SU-DHL-6 (cell line): ENCODE measurements around the gene PIGS.
A peak's percentile ranks its signal among the peaks of the same experiment; 100 is the strongest.

Source experiments
- H2AFZ ChIP-seq: fragments of 200-600 bp; sonication (generic); 2 replicates; pipeline ENCODE4 v1.6.1; 2014; ENCODE audit warnings: low read depth, mild to moderate bottlenecking, moderate library complexity, mixed read lengths, antibody characterized with exemption, low read length; ENCODE audit not compliant: severe bottlenecking
- H3F3A ChIP-seq: fragments of 200-600 bp; shearing (Covaris generic); 2 replicates; pipeline ENCODE4 v1.6.0; 2016; ENCODE audit warnings: antibody characterized with exemption, mild to moderate bottlenecking; ENCODE audit not compliant: insufficient read depth
- H3K27ac ChIP-seq: fragments of 200-600 bp; sonication (generic); 2 replicates; pipeline ENCODE4 v1.5.1; 2016; ENCODE audit warnings: low read depth, mild to moderate bottlenecking, low read length, moderate library complexity, mixed read lengths
- H3K27me3 ChIP-seq: fragments of 200-600 bp; sonication (generic), shearing (Covaris generic); 2 replicates; pipeline ENCODE4 v1.6.0; 2014; ENCODE audit warnings: mild to moderate bottlenecking, low read length
- H3K36me3 ChIP-seq: fragments of 200-600 bp; sonication (generic); 2 replicates; pipeline ENCODE4 v1.6.1; 2014; ENCODE audit warnings: mild to moderate bottlenecking, low read length, mixed read lengths
- H3K4me2 ChIP-seq: fragments of 300-600, 200-600 bp; shearing (Covaris generic), sonication (generic); 2 replicates; pipeline ENCODE4 v1.6.0; 2014; ENCODE audit warnings: low read length, low read depth, mild to moderate bottlenecking; ENCODE audit not compliant: poor library complexity, severe bottlenecking
- H3K4me3 ChIP-seq: fragments of 200-600 bp; sonication (generic); 2 replicates; pipeline ENCODE4 v1.5.1; 2014; ENCODE audit warnings: antibody characterized with exemption, low read length, mild to moderate bottlenecking, mixed read lengths; ENCODE audit not compliant: insufficient read depth, poor library complexity, severe bottlenecking
- H3K79me2 ChIP-seq: fragments of 200-600 bp; sonication (generic); 2 replicates; pipeline ENCODE4 v1.6.1; 2014; ENCODE audit warnings: mild to moderate bottlenecking, low read length, moderate library complexity; ENCODE audit not compliant: insufficient read depth
- H3K9ac ChIP-seq: fragments of 200-600 bp; sonication (generic); 2 replicates; pipeline ENCODE4 v1.7.0; 2014; ENCODE audit warnings: mild to moderate bottlenecking, low read length
- H3K9me2 ChIP-seq: fragments of 200-600 bp; sonication (generic); replicated peaks from 2 replicates; pipeline ENCODE4 v1.6.1; 2014; ENCODE audit warnings: low read length; ENCODE audit not compliant: insufficient read depth
- H3K9me3 ChIP-seq: fragments of 200-600 bp; sonication (generic); 2 replicates; pipeline ENCODE4 v1.6.1; 2014; ENCODE audit warnings: low read length, mixed read lengths; ENCODE audit not compliant: insufficient read depth
- H4K20me1 ChIP-seq: fragments of 200-600 bp; sonication (generic); 2 replicates; pipeline ENCODE4 v1.6.1; 2014; ENCODE audit warnings: low read depth, mild to moderate bottlenecking, antibody characterized with exemption, low read length, moderate library complexity, mixed read lengths
- EZH2phosphoT487 ChIP-seq: fragments of 200-600 bp; sonication (generic), shearing (Covaris generic); conservative IDR thresholded peaks from 2 replicates; pipeline ENCODE4 v1.6.1; 2018; ENCODE audit warnings: mild to moderate bottlenecking, antibody characterized with exemption, low read length, moderate library complexity, mixed read lengths
- TF ChIP-seq, protein P1 (sequence below): fragments of 200-600 bp; sonication (generic); IDR thresholded peaks from one replicate; pipeline ENCODE4 v1.5.1; 2017; ENCODE audit warnings: antibody characterized with exemption, mild to moderate bottlenecking, low read length, moderate library complexity; ENCODE audit not compliant: insufficient read depth, poor library complexity, severe bottlenecking

Gene PIGS

DNA sequence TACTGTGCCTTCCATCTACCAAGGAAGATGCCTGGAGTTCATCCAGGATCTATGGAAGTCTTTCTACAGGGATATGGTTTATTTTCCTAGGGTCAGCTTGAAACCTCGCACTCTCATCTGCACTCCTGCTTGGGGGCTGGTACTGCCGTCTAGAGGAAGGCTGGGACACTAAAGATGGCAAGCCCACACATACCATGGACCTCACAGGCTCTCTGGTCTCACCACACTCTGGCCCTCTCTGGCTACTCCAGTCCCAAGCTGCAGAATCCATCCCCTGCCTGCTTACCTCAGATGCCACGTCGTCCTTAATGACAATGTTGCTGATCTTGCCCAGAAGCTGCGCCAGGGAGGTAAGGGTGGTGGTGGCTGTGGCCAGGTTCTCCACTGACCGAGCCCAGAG, 16.8 kb downstream of the PIGS start:
- H3K36me3 ChIP-seq, result no peaks in the 10 kb centered on the region
- TF ChIP-seq, protein P1, sequence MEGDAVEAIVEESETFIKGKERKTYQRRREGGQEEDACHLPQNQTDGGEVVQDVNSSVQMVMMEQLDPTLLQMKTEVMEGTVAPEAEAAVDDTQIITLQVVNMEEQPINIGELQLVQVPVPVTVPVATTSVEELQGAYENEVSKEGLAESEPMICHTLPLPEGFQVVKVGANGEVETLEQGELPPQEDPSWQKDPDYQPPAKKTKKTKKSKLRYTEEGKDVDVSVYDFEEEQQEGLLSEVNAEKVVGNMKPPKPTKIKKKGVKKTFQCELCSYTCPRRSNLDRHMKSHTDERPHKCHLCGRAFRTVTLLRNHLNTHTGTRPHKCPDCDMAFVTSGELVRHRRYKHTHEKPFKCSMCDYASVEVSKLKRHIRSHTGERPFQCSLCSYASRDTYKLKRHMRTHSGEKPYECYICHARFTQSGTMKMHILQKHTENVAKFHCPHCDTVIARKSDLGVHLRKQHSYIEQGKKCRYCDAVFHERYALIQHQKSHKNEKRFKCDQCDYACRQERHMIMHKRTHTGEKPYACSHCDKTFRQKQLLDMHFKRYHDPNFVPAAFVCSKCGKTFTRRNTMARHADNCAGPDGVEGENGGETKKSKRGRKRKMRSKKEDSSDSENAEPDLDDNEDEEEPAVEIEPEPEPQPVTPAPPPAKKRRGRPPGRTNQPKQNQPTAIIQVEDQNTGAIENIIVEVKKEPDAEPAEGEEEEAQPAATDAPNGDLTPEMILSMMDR, result no peak
- no peak for TF ChIP-seq EZH2phosphoT487
- H3K79me2 ChIP-seq, result no peaks in the 10 kb centered on the region
- H3K4me2 ChIP-seq, result no peak overlapping the region
- no peaks in the 10 kb centered on the region for H3F3A ChIP-seq
- no peak overlapping the region for H3K27ac ChIP-seq
- H3K9me2 ChIP-seq, result no peaks in the 10 kb centered on the region
- H3K27me3 ChIP-seq, result no peaks in the 10 kb centered on the region
- H3K9ac ChIP-seq, result no peak overlapping the region
- no peak overlapping the region for H2AFZ ChIP-seq
- no peaks in the 10 kb centered on the region for H4K20me1 ChIP-seq
- no peaks in the 10 kb centered on the region for H3K9me3 ChIP-seq
- no peak overlapping the region for H3K4me3 ChIP-seq

DNA sequence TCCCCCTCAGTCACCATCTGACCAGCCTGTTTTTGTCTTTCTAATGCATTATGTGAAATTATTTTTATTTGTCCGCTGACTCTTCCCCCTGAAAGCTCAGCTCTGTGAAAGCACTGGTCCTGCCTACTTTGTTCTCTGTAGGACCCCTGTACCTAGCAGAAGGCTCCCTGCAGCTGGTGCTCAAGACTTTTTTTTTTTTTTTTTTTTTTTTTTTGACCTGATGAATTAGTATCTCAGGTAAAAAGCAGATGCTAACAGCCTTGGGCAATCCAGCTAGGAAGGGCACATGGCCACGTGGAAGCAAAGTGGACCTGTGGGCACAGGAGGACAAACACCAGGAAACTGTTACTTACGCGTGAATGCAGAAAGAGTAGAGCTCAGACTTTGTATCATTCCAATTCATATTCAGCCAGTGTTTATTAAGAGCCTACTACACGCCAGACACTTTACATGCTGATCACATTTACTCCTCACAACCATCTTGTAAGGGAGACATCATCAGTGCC, 18.3 kb downstream of the PIGS start:
- Histone ChIP-seq H3K9me2 (no peaks in the 10 kb centered on the region), H3K9ac (no peak overlapping the region), H3K27me3 (no peaks in the 10 kb centered on the region), H3K9me3 (no peaks in the 10 kb centered on the region), H4K20me1 (no peaks in the 10 kb centered on the region), H3K4me2 (peak overlapping the region; percentile 61), H3K36me3 (no peaks in the 10 kb centered on the region), H3F3A (no peaks in the 10 kb centered on the region), H3K27ac (no peak overlapping the region), H2AFZ (no peak overlapping the region), H3K79me2 (no peaks in the 10 kb centered on the region), H3K4me3 (no peak overlapping the region)
- TF ChIP-seq, protein P1, result no peak
- no peak for TF ChIP-seq EZH2phosphoT487

DNA sequence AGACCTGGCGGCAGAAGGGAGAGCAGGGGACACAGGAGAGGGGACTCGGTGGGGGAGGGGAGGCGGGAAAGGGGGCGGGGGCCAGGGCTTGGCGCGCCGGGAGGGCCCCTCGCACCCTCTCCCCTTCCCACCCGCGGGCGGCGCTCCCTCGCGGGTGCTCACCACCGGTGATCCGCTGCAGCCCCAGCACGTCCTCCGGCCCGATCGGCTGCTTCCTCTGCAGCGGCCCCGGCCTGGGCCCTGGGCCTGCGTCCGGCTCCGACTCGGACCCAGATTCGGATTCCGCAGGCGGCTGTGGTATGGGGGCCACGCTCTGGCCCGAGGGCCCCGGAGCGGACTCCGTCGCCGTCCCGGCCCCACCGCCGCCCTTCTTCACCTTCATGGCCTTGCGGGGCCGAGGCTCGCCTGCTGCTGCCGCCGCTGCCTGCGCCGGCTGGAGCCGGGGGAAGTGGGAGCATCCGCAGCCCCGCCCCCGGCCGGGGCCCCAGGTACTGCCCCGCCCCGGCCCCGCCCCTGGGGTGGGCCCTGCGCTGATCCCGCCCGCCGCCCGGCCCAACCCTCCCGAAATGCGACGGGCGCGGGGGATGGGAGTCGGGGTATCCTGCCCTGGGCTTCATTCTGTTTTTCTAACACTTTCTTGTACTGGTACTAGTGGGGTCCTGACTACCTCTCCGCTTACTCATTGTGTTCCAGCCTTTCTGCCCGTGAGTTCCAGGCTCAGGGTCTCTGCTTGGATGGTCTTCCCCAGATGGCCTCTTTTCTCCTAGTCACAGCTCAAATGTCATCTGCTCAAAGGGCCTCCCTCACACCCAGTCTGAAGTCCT, 18.9 kb downstream of the PIGS start, which contains the start of gene UNC119:
UNC119 (minus strand) TSS at position 449 of the 824 bp plus-strand sequence; CDS start at position 382, 67 bp downstream.
- no peak for TF ChIP-seq EZH2phosphoT487
- TF ChIP-seq, protein P1, result no peak
- Histone ChIP-seq H4K20me1 (no peaks in the 10 kb centered on the region), H3K4me3 (peak within 1 kb of the TSS; percentile 49), H3K27ac (no peak within 1 kb of the TSS), H2AFZ (peak within 1 kb of the TSS; percentile 53), H3K79me2 (no peaks in the 10 kb centered on the region), H3K9me2 (no peaks in the 10 kb centered on the region), H3K36me3 (no peaks in the 10 kb centered on the region), H3K4me2 (peak within 1 kb of the TSS; percentile 61), H3K27me3 (no peaks in the 10 kb centered on the region), H3K9ac (peak within 1 kb of the TSS; percentile 44), H3F3A (no peaks in the 10 kb centered on the region), H3K9me3 (no peaks in the 10 kb centered on the region)
